H9 (cell line): ENCODE results near the gene ATE1. TPM values are rescaled to one million over a fixed set of nuclear protein-coding genes. Genes with fewer than 3 reads are reported as not detected.

Experiments
- DNase-seq: peaks from one replicate; pipeline ENCODE4 v3.0.0-alpha.2; 2017
- H2AFZ ChIP-seq: one replicate; pipeline ENCODE4 v1.6.1; 2013; ENCODE audit warnings: mild to moderate bottlenecking, low read length, control low read depth, moderate library complexity
- H2AK5ac ChIP-seq: 2 replicates; pipeline ENCODE4 v1.6.1; 2013; ENCODE audit warnings: low read length, control low read depth, mixed read lengths; ENCODE audit not compliant: insufficient read length
- H2BK120ac ChIP-seq: one replicate; pipeline ENCODE4 v1.6.1; 2013; ENCODE audit warnings: low read depth, mild to moderate bottlenecking, low read length, control low read depth, inconsistent platforms; ENCODE audit not compliant: poor library complexity, severe bottlenecking
- H2BK12ac ChIP-seq: 2 replicates; pipeline ENCODE4 v1.6.1; 2013; ENCODE audit warnings: low read length, control low read depth, mixed read lengths, low read depth; ENCODE audit not compliant: insufficient read length
- H2BK15ac ChIP-seq: 2 replicates; pipeline ENCODE4 v1.6.1; 2013; ENCODE audit warnings: low read depth, low read length, control low read depth
- H2BK20ac ChIP-seq: one replicate; pipeline ENCODE4 v1.6.1; 2013; ENCODE audit warnings: low read depth, mild to moderate bottlenecking, low read length, control low read depth, inconsistent platforms; ENCODE audit not compliant: poor library complexity, severe bottlenecking
- H2BK5ac ChIP-seq: 2 replicates; pipeline ENCODE4 v1.6.1; 2013; ENCODE audit warnings: low read length, control low read depth, mixed read lengths; ENCODE audit not compliant: insufficient read length
- H3K14ac ChIP-seq: 2 replicates; pipeline ENCODE4 v1.6.1; 2013; ENCODE audit warnings: low read length, control low read depth; ENCODE audit not compliant: insufficient read depth
- H3K18ac ChIP-seq: 2 replicates; pipeline ENCODE4 v1.6.1; 2013; ENCODE audit warnings: low read depth, mild to moderate bottlenecking, mixed read lengths, low read length, control low read depth; ENCODE audit not compliant: insufficient read length
- H3K23ac ChIP-seq: 2 replicates; pipeline ENCODE4 v1.6.1; 2013; ENCODE audit warnings: low read length, control low read depth, mixed read lengths, low read depth; ENCODE audit not compliant: insufficient read length
- H3K23me2 ChIP-seq: 2 replicates; pipeline ENCODE4 v1.6.1; 2013; ENCODE audit warnings: low read depth, mild to moderate bottlenecking, mixed read lengths, low read length, control low read depth; ENCODE audit not compliant: insufficient read length, poor library complexity, severe bottlenecking
- H3K27ac ChIP-seq: 2 replicates; pipeline ENCODE4 v1.5.1; 2013; ENCODE audit warnings: low read length, control low read depth, mixed read lengths, low read depth; ENCODE audit not compliant: insufficient read length
- H3K27me3 ChIP-seq: 2 replicates; pipeline ENCODE4 v1.6.1; 2013; ENCODE audit warnings: low read length, control low read depth, inconsistent platforms; ENCODE audit not compliant: insufficient read depth
- H3K4ac ChIP-seq: 2 replicates; pipeline ENCODE4 v1.6.1; 2013; ENCODE audit warnings: low read depth, mild to moderate bottlenecking, control low read depth, inconsistent platforms, low read length, moderate library complexity
- H3K4me1 ChIP-seq: 2 replicates; pipeline ENCODE4 v1.6.1; 2013; ENCODE audit warnings: low read length, control low read depth, inconsistent platforms; ENCODE audit not compliant: insufficient read depth
- H3K4me2 ChIP-seq: 2 replicates; pipeline ENCODE4 v1.6.1; 2013; ENCODE audit warnings: low read length, control low read depth, mixed read lengths; ENCODE audit not compliant: insufficient read length, insufficient read depth
- H3K56ac ChIP-seq: 2 replicates; pipeline ENCODE4 v1.6.1; 2013; ENCODE audit warnings: low read depth, mild to moderate bottlenecking, mixed read lengths, low read length, control low read depth; ENCODE audit not compliant: insufficient read length
- H3K79me1 ChIP-seq: 2 replicates; pipeline ENCODE4 v1.6.1; 2013; ENCODE audit warnings: low read depth, mild to moderate bottlenecking, moderate library complexity, low read length, control low read depth, inconsistent platforms; ENCODE audit not compliant: insufficient read depth, poor library complexity, severe bottlenecking
- H3K79me2 ChIP-seq: 2 replicates; pipeline ENCODE4 v1.6.1; 2013; ENCODE audit warnings: low read length, control low read depth, inconsistent platforms; ENCODE audit not compliant: insufficient read depth
- H3K9ac ChIP-seq: 2 replicates; pipeline ENCODE4 v1.6.1; 2013; ENCODE audit warnings: low read length, control low read depth, mixed read lengths; ENCODE audit not compliant: insufficient read length; ENCODE audit errors: extremely low read depth
- H3K9me3 ChIP-seq: one replicate; pipeline ENCODE4 v1.6.1; 2013; ENCODE audit warnings: low read depth, low read length, inconsistent platforms; ENCODE audit not compliant: control insufficient read depth
- H3T11ph ChIP-seq: one replicate; pipeline ENCODE4 v1.6.1; 2013; ENCODE audit warnings: mild to moderate bottlenecking, low read length, control low read depth, inconsistent platforms
- H4K20me1 ChIP-seq: one replicate; pipeline ENCODE4 v1.6.1; 2013; ENCODE audit not compliant: control insufficient read depth, insufficient read length, insufficient read depth
- H4K5ac ChIP-seq: 2 replicates; pipeline ENCODE4 v1.6.1; 2013; ENCODE audit warnings: low read depth, mild to moderate bottlenecking, mixed read lengths, low read length, control low read depth; ENCODE audit not compliant: insufficient read length
- H4K8ac ChIP-seq: replicated peaks from 2 replicates; pipeline ENCODE4 v1.6.1; 2013; ENCODE audit warnings: low read length, control low read depth, mixed read lengths, low read depth; ENCODE audit not compliant: insufficient read length
- H4K91ac ChIP-seq: 2 replicates; pipeline ENCODE4 v1.6.1; 2013; ENCODE audit warnings: low read depth, mild to moderate bottlenecking, moderate library complexity, mixed read lengths, low read length, control low read depth; ENCODE audit not compliant: insufficient read length
- H3K27ac Mint-ChIP-seq, 3 experiments: 2 replicates in 2 of 3; 3 replicates in 1 of 3; pipeline ENCODE4 v1.8.0; 2020 to 2021; ENCODE audit warnings: mixed read lengths in 3 of 3, mild to moderate bottlenecking in 1 of 3, moderate library complexity in 1 of 3
- H3K27me3 Mint-ChIP-seq: 2 replicates; pipeline ENCODE4 v1.8.0; 2021; ENCODE audit warnings: low read depth, mild to moderate bottlenecking, moderate library complexity, mixed read lengths
- H3K36me3 Mint-ChIP-seq, 3 experiments: 2 replicates in 2 of 3; 3 replicates in 1 of 3; pipeline ENCODE4 v1.8.0; 2020 to 2021; ENCODE audit warnings: low read depth in 3 of 3, mixed read lengths in 3 of 3; ENCODE audit not compliant: insufficient read depth in 1 of 3
- H3K4me1 Mint-ChIP-seq, 2 experiments: 2 replicates each; pipeline ENCODE4 v1.8.0; 2020; ENCODE audit warnings: mixed read lengths in 2 of 2
- H3K4me3 Mint-ChIP-seq, 2 experiments: 2 replicates in 1 of 2; 3 replicates in 1 of 2; pipeline ENCODE4 v1.8.0; 2020 to 2021; ENCODE audit warnings: mild to moderate bottlenecking in 2 of 2, mixed read lengths in 2 of 2, moderate library complexity in 1 of 2
- H3K9me3 Mint-ChIP-seq, 2 experiments: 2 replicates in 1 of 2; 3 replicates in 1 of 2; pipeline ENCODE4 v1.8.0; 2020; ENCODE audit warnings: mild to moderate bottlenecking in 2 of 2, mixed read lengths in 2 of 2, moderate library complexity in 1 of 2
- CTCF ChIP-seq: fragments of 200-600 bp; sonication (generic); conservative IDR thresholded peaks from 3 replicates; pipeline ENCODE4 v1.8.0; 2021; ENCODE audit warnings: antibody characterized with exemption, mild to moderate bottlenecking
- WGBS: extraction: QIAGEN DNeasy Blood & Tissue Kit; methylation state at CpG from one replicate; pipeline ENCODE4 v1.1.7; 2013; ENCODE audit warnings: missing lambda C conversion rate, low lambda C conversion rate, mixed read lengths; ENCODE audit not compliant: insufficient read length; ENCODE audit errors: extremely low coverage; 5-methylcytosine and 5-hydroxymethylcytosine counted together
- long read RNA-seq: library from polyadenylated mRNA; unstranded; transcript quantifications from one replicate; pipeline ENCODE4 v2.0.0, GENCODE V29; 2020
- total RNA-seq: library from RNA; stranded (reverse); gene quantifications from 2 replicates; pipeline ENCODE4 v1.2.1, GENCODE V29; 2021

The ATE1 gene
- 25.3 and 29.0 TPM in 2 replicates for total RNA-seq
- long read RNA-seq, full-length matches to known transcripts, result 44 of 92 reads
- long read RNA-seq, partial matches to known transcripts, result 10 of 92 reads
- long read RNA-seq, other reads (novel, unspliced or antisense), result 38 of 92 reads

- H2BK5ac ChIP-seq, result no peak within 1 kb of the TSS
- no peak within 1 kb of the TSS for H4K5ac ChIP-seq
- H3K27ac Mint-ChIP-seq, result peak within 1 kb of the TSS; percentile 87 to 96 (median 93); a peak in 6 of 7 replicates
- no CpG with 5 or more reads among the region's 87 CpGs for WGBS
- H3K4me2 ChIP-seq, result peak within 1 kb of the TSS; percentile 93
- H3K79me1 ChIP-seq, result no peaks in the 10 kb centered on the region
- H3K4me1 Mint-ChIP-seq, result peaks cover 23 to 27% of the 10 kb centered on the region in 2 experiments
- peak within 1 kb of the TSS; percentile 95 for H3K9ac ChIP-seq
- no peaks in the 10 kb centered on the region for H3K9me3 Mint-ChIP-seq
- no peak within 1 kb of the TSS for H3K56ac ChIP-seq
- H3K27me3 ChIP-seq, result no peaks in the 10 kb centered on the region
- no peak within 1 kb of the TSS for H3K27ac ChIP-seq
- no peaks in the 10 kb centered on the region; the same call in 1 of the 2 replicates for H3K4me1 ChIP-seq
- H2BK12ac ChIP-seq, result no peak within 1 kb of the TSS
- H2BK120ac ChIP-seq, result no peak within 1 kb of the TSS
- H2BK15ac ChIP-seq, result no peak within 1 kb of the TSS
- H3K4ac ChIP-seq, result no peak within 1 kb of the TSS; the same call in 1 of the 2 replicates
- H3K79me2 ChIP-seq, result peaks cover 8% of the 10 kb centered on the region; the same call in 1 of the 2 replicates
- TF ChIP-seq CTCF, result no peak
- peak within 1 kb of the TSS; percentile 92 for H3K18ac ChIP-seq
- H2BK20ac ChIP-seq, result no peak within 1 kb of the TSS
- H3K27me3 Mint-ChIP-seq, result no peaks in the 10 kb centered on the region
- no peaks in the 10 kb centered on the region for H4K20me1 ChIP-seq
- peaks cover under 1 to 17% (median 7%) of the 10 kb centered on the region in 3 experiments for H3K36me3 Mint-ChIP-seq
- no peak within 1 kb of the TSS for H2AK5ac ChIP-seq
- no peak within 1 kb of the TSS for H4K91ac ChIP-seq
- peak within 1 kb of the TSS; percentile 89 for H3K14ac ChIP-seq
- H3K4me3 Mint-ChIP-seq, result peak within 1 kb of the TSS; percentile 91 to 93
- no peak within 1 kb of the TSS for H3T11ph ChIP-seq
- peak; percentile 91 for DNase-seq
- H2AFZ ChIP-seq, result no peak within 1 kb of the TSS
- no peaks in the 10 kb centered on the region for H3K9me3 ChIP-seq
- H3K23ac ChIP-seq, result no peak within 1 kb of the TSS
- H4K8ac ChIP-seq, result no peak within 1 kb of the TSS
- peaks cover 10% of the 10 kb centered on the region for H3K23me2 ChIP-seq
Measured at GRCh38 chr10:121927841-121928527, at the start of gene ATE1. TSS of gene ATE1 (minus strand) at chr10:121928031. CDS start at chr10:121927949, 82 bp downstream.
